HepG2 (cell line): ENCODE results near the gene ARHGAP23. TPM values are rescaled to one million over a fixed set of nuclear protein-coding genes. Genes with fewer than 3 reads are reported as not detected.

Source experiments
- ATAC-seq: fragments of 200-7000 bp; cut with Tn5 transposase; 3 replicates; pipeline ENCODE4 v1.9.1; 2020; ENCODE audit warnings: mild to moderate bottlenecking, moderate library complexity
- BruUV-seq: library from RNA; stranded (reverse); fragments of 400-500 nt; replicated peaks from 2 replicates; lab custom pipeline; 2021; lab: Mats Ljungman, UMichigan
- CTCF ChIA-PET: fragments of 300-600 bp; formaldehyde crosslinking; extraction: SDS; loops from one replicate; lab custom pipeline; 2021; ENCODE audit warnings: low total read pairs, inconsistent platforms, low intra/inter-chr PET ratio; lab: Yijun Ruan, JAX
- POLR2A ChIA-PET: fragments of 350-600 bp; sonication (Branson Sonifier 250); formaldehyde crosslinking; loops from one replicate; lab custom pipeline; 2020; ENCODE audit warnings: antibody characterized with exemption, inconsistent platforms; lab: Yijun Ruan, JAX
- DNase-seq: peaks from one replicate; pipeline ENCODE4 v3.0.0-alpha.2; 2015; ENCODE audit warnings: low spot score
- FAIRE-seq: peaks from 3 replicates; lab custom pipeline; 2011; peaks lifted over from hg19 to GRCh38; lab: Jason Lieb, UNC
- H2AFZ ChIP-seq: one replicate; pipeline ENCODE4 v1.6.1; 2011; ENCODE audit warnings: low read length, inconsistent platforms
- H3K27ac ChIP-seq: fragments of 300-600 bp; 3 replicates; pipeline ENCODE4 v1.8.0; 2011; ENCODE audit warnings: mixed run types, mild to moderate bottlenecking, mixed read lengths, low read length, inconsistent platforms; ENCODE audit not compliant: insufficient read depth; ENCODE audit errors: extremely low read length
- H3K27me3 ChIP-seq, 2 experiments: fragments of 200-600 bp in 1 of 2; 2 replicates in 1 of 2; 3 replicates in 1 of 2; pipeline versions ENCODE4 v1.6.0 to v1.8.0; 2011; ENCODE audit warnings: low read length in 2 of 2, mild to moderate bottlenecking in 2 of 2, moderate library complexity in 2 of 2, inconsistent platforms in 1 of 2; ENCODE audit not compliant: insufficient read depth in 2 of 2, control insufficient read depth in 1 of 2
- H3K36me3 ChIP-seq, 2 experiments: fragments of 200-600 bp in 1 of 2; replicated peaks in 1 of 2; 2 replicates in 1 of 2; 3 replicates in 1 of 2; pipeline versions ENCODE4 v1.5.1 to v1.8.0; 2011; ENCODE audit warnings: low read length in 2 of 2, inconsistent platforms in 1 of 2; ENCODE audit not compliant: insufficient read depth in 2 of 2, control insufficient read depth in 1 of 2
- H3K4me1 ChIP-seq: 2 replicates; pipeline ENCODE4 v1.5.1; 2012; ENCODE audit warnings: low read length, inconsistent platforms; ENCODE audit not compliant: insufficient read depth
- H3K4me2 ChIP-seq: 2 replicates; pipeline ENCODE4 v1.6.0; 2011; ENCODE audit warnings: low read depth, low read length, inconsistent platforms
- H3K4me3 ChIP-seq, 3 experiments: fragments of 200-600 bp in 1 of 3; sonication (generic), shearing (Covaris generic) in 1 of 3; replicated peaks in 1 of 3; 2 replicates each; pipeline ENCODE4 v1.5.1; 2011 to 2016; ENCODE audit warnings: low read length in 3 of 3, inconsistent platforms in 2 of 3, low read depth in 2 of 3, mild to moderate bottlenecking in 2 of 3, control low read depth in 1 of 3, mixed read lengths in 1 of 3; ENCODE audit not compliant: insufficient read depth in 1 of 3
- H3K79me2 ChIP-seq: one replicate; pipeline ENCODE4 v1.6.1; 2011; ENCODE audit warnings: low read length, inconsistent platforms; ENCODE audit not compliant: insufficient read depth
- H3K9ac ChIP-seq: 2 replicates; pipeline ENCODE4 v1.6.0; 2011; ENCODE audit warnings: mild to moderate bottlenecking, low read depth, low read length, inconsistent platforms; ENCODE audit not compliant: insufficient read depth
- H3K9me3 ChIP-seq: 2 replicates; pipeline ENCODE4 v1.5.1; 2012; ENCODE audit warnings: mild to moderate bottlenecking, low read length
- H4K20me1 ChIP-seq: 2 replicates; pipeline ENCODE4 v1.6.0; 2011; ENCODE audit warnings: inconsistent platforms, mild to moderate bottlenecking, low read length, moderate library complexity; ENCODE audit not compliant: insufficient read depth
- DNMT3B ChIP-seq: conservative IDR thresholded peaks from 2 replicates; pipeline ENCODE4 v1.6.1; 2016; ENCODE audit warnings: missing biosample characterization, control low read depth
- EED ChIP-seq: sonication (generic); formaldehyde crosslinking; IDR thresholded peaks from 2 replicates; pipeline ENCODE4 v1.5.0; 2020; ENCODE audit warnings: mild to moderate bottlenecking, missing genetic modification reagents
- HNF4G ChIP-seq, 2 experiments: sonication (generic) in 1 of 2; formaldehyde crosslinking in 1 of 2; IDR thresholded peaks; 2 replicates each; pipeline versions ENCODE4 v1.4.0 to v1.6.1; 2011 to 2020; ENCODE audit warnings: borderline replicate concordance in 2 of 2, low read depth in 2 of 2, mild to moderate bottlenecking in 2 of 2, low read length in 1 of 2, missing genetic modification reagents in 1 of 2, moderate library complexity in 1 of 2
- JDP2 ChIP-seq: sonication (generic); formaldehyde crosslinking; IDR thresholded peaks from 2 replicates; pipeline ENCODE4 v1.8.1; 2022; ENCODE audit warnings: missing genetic modification reagents, borderline replicate concordance
- PHF8 ChIP-seq: sonication (generic); formaldehyde crosslinking; IDR thresholded peaks from 2 replicates; pipeline ENCODE4 v1.5.0; 2020; ENCODE audit warnings: missing genetic modification reagents
- PTBP1 ChIP-seq: fragments of 200-400 bp; formaldehyde crosslinking; IDR thresholded peaks from 2 replicates; pipeline ENCODE4 v1.6.1; 2018; ENCODE audit warnings: low read length, low read depth; ENCODE audit not compliant: poor library complexity, severe bottlenecking
- SP5 ChIP-seq: IDR thresholded peaks from 2 replicates; pipeline ENCODE4 v1.6.1; 2016; ENCODE audit warnings: low read depth, borderline replicate concordance
- SRSF9 ChIP-seq: fragments of 200-400 bp; formaldehyde crosslinking; IDR thresholded peaks from 2 replicates; pipeline ENCODE4 v1.6.1; 2018; ENCODE audit warnings: borderline replicate concordance, mild to moderate bottlenecking, low read depth, low read length; ENCODE audit not compliant: insufficient read depth, poor library complexity, severe bottlenecking
- ZBTB8A ChIP-seq: sonication (generic); formaldehyde crosslinking; IDR thresholded peaks from 2 replicates; pipeline ENCODE4 v1.4.0; 2020; ENCODE audit warnings: mild to moderate bottlenecking, low read depth, missing genetic modification reagents, borderline replicate concordance
- ZNF333 ChIP-seq: sonication (generic); formaldehyde crosslinking; IDR thresholded peaks from 2 replicates; pipeline ENCODE4 v1.4.0; 2020; ENCODE audit warnings: mild to moderate bottlenecking, missing genetic modification reagents, borderline replicate concordance
- ZNF354B ChIP-seq: sonication (generic); formaldehyde crosslinking; IDR thresholded peaks from 2 replicates; pipeline ENCODE4 v1.8.0; 2022; ENCODE audit warnings: mild to moderate bottlenecking, missing genetic modification reagents
- ZNF761 ChIP-seq: sonication (generic); formaldehyde crosslinking; conservative IDR thresholded peaks from 2 replicates; pipeline ENCODE4 v1.4.0; 2020; ENCODE audit warnings: mild to moderate bottlenecking, missing genetic modification reagents
- in situ Hi-C: cut with HindIII; loops from 2 replicates; pipeline ENCODE4 v1.10.0; 2017; ENCODE audit warnings: low pct_unique_long_range_greater_than_20kb; ENCODE audit not compliant: extremely low pct_ligation_motif_present
- intact Hi-C: fragments of 100-400 bp; cut with micrococcal nuclease; formaldehyde crosslinking; loops from one replicate; pipeline ENCODE4 v1.10.0; 2022; ENCODE audit not compliant: unreplicated experiment
- polyA plus RNA-seq, 8 experiments: library from polyadenylated mRNA; depleted of rRNA in 3 of 8; stranded (reverse) in 7 of 8; unstranded in 1 of 8; fragments of >200 nt; fragmentation: Illumina TruSeq in 4 of 8; extraction: Trizol in 4 of 8; gene quantifications; 2 replicates each; pipeline versions ENCODE4 v1.2.1 to v1.2.3, GENCODE V29; 2011 to 2016; ENCODE audit warnings: low read depth in 4 of 8, missing spikeins in 1 of 8, mixed read lengths in 1 of 8; ENCODE audit not compliant: insufficient read depth in 1 of 8
- total RNA-seq, 5 experiments: library from RNA; depleted of rRNA; stranded (reverse); fragments of >200 nt; fragmentation: Illumina TruSeq; extraction: Trizol; gene quantifications; 2 replicates each; pipeline ENCODE4 v1.2.3, GENCODE V29; 2016; ENCODE audit warnings: low read depth in 1 of 5
- TF ChIP-seq, protein P1 (sequence below): sonication (generic); formaldehyde crosslinking; IDR thresholded peaks from 2 replicates; pipeline ENCODE4 v1.5.0; 2020; ENCODE audit warnings: missing genetic modification reagents
- TF ChIP-seq, protein P2 (sequence below): sonication (generic); formaldehyde crosslinking; IDR thresholded peaks from 2 replicates; pipeline ENCODE4 v1.8.0; 2022; ENCODE audit warnings: mild to moderate bottlenecking, missing genetic modification reagents, moderate library complexity

ARHGAP23 gene
- total and polyA plus RNA-seq, 2 of the 13 experiments (the other 11 are each of a cell fraction or from before 2014, with no cell fraction given), result 0.03 TPM; not detected in 1

DNA sequence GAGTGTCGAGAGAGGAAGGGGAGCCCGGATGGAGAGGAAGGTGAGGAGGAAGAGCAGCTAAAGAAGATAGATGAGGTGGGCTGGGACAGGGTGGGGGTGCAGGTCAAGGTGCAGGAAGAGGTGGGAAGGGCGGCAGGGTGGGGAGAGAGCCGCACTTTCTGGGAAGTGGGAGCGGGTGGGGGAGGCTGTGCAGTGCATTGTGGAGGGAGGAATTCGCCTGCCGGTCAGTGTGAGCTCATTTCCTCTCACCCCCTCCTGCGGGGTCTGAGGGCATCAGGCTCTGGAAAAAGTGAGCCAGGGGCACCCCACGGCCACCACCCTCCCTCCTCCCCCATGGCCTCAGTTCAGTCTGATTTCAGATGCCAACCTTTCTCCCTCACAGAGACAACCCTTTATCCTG is 2.5 kb upstream of the ARHGAP23 start (continued):
- no peak for TF ChIP-seq HNF4G (IDR thresholded peaks at IDR 0.05; ENCODE audit: borderline replicate concordance, low read depth, low read length)
- TF ChIP-seq HNF4G (CRISPR knock-in tag; IDR thresholded peaks at IDR 0.05; ENCODE audit: borderline replicate concordance, low read depth), result no peak
- TF ChIP-seq ZNF333 (CRISPR knock-in tag), result no peak
- TF ChIP-seq PHF8 (CRISPR knock-in tag), result no peak
- TF ChIP-seq, protein P1, sequence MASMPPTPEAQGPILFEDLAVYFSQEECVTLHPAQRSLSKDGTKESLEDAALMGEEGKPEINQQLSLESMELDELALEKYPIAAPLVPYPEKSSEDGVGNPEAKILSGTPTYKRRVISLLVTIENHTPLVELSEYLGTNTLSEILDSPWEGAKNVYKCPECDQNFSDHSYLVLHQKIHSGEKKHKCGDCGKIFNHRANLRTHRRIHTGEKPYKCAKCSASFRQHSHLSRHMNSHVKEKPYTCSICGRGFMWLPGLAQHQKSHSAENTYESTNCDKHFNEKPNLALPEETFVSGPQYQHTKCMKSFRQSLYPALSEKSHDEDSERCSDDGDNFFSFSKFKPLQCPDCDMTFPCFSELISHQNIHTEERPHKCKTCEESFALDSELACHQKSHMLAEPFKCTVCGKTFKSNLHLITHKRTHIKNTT (CRISPR knock-in tag), result no peak
- TF ChIP-seq JDP2 (CRISPR knock-in tag), result no peak
- no peak for TF ChIP-seq ZNF761
- TF ChIP-seq EED (CRISPR knock-in tag), result no peak
- no peak for TF ChIP-seq SP5 (CRISPR knock-in tag)
- TF ChIP-seq, protein P2, sequence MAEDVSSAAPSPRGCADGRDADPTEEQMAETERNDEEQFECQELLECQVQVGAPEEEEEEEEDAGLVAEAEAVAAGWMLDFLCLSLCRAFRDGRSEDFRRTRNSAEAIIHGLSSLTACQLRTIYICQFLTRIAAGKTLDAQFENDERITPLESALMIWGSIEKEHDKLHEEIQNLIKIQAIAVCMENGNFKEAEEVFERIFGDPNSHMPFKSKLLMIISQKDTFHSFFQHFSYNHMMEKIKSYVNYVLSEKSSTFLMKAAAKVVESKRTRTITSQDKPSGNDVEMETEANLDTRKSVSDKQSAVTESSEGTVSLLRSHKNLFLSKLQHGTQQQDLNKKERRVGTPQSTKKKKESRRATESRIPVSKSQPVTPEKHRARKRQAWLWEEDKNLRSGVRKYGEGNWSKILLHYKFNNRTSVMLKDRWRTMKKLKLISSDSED (CRISPR knock-in tag), result no peak
- TF ChIP-seq ZNF354B (CRISPR knock-in tag), result no peak
- TF ChIP-seq ZBTB8A (CRISPR knock-in tag), result no peak
- TF ChIP-seq, all 625 proteins: peak for 0

DNA sequence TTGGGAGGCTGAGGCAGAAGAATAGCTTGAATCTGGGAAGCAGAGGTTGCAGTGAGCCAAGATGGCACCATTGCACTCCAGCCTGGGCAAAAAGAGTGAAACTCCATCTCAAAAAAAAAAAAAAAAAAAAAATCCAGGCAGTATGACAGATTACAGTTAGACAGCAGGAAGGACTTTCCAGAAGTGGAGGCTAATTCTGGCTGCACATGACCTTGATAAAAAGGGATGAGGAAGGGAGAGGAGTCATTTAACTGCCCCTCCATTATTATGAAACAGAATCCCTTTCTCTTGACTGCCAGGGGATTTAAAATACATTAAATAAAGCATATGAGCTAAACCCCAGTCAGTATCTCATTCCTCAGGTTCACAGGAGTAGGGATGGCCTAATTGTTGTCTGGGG is 1.8 kb upstream of the ARHGAP23 start:
- TF ChIP-seq SRSF9, result no peak
- TF ChIP-seq DNMT3B, result no peak
- TF ChIP-seq PTBP1, result no peak
- H3K27me3 ChIP-seq, result peaks cover 17 to 82% of the 10 kb centered on the region in 2 experiments
- CTCF ChIA-PET, result no interaction called here
- no peaks in the 10 kb centered on the region for H3K9me3 ChIP-seq
- DNase-seq (no peak), ATAC-seq (no peak), FAIRE-seq (no peak)
- H2AFZ ChIP-seq, result no peak overlapping the region
- no peak overlapping the region for H3K9ac ChIP-seq
- no peaks in the 10 kb centered on the region for H3K36me3 ChIP-seq
- in situ Hi-C loops (loop anchor here (5.0 to 10.0 kb wide), 2 partner anchors 51 to 238 kb away; no protein-coding TSS in a partner anchor), intact Hi-C loops (loop anchor here (10.0 kb wide), 1 partner anchor 238 kb away; no protein-coding TSS in a partner anchor)
- no TSS peak for BruUV-seq
- H3K27ac ChIP-seq, result no peak overlapping the region
- peaks cover 20% of the 10 kb centered on the region for H3K4me1 ChIP-seq
- H4K20me1 ChIP-seq, result no peaks in the 10 kb centered on the region; the same call in 1 of the 2 replicates
- H3K4me3 ChIP-seq, result no peak overlapping the region
- POLR2A ChIA-PET, result interaction anchor here (0.6 kb wide), 1 partner anchor 12 kb away, joined by 3 read pairs; no protein-coding TSS in a partner anchor
- no peak overlapping the region for H3K4me2 ChIP-seq
- no peaks in the 10 kb centered on the region for H3K79me2 ChIP-seq
